Fibroblast of peridontal ligament (primary cell): Measurements from ENCODE around the gene LMO3.
A peak's percentile ranks its signal among the peaks of the same experiment; 100 is the strongest.
"Not testable (repeated sequence)": the region's sequence is repeated elsewhere in the genome, so short reads cannot be mapped to it uniquely, and the experiment has no call there.

Experiments
- DNase-seq: peaks from one replicate; pipeline ENCODE4 v3.0.0-alpha.2; 2010; ENCODE audit errors: extremely low read depth

LMO3 gene

DNA sequence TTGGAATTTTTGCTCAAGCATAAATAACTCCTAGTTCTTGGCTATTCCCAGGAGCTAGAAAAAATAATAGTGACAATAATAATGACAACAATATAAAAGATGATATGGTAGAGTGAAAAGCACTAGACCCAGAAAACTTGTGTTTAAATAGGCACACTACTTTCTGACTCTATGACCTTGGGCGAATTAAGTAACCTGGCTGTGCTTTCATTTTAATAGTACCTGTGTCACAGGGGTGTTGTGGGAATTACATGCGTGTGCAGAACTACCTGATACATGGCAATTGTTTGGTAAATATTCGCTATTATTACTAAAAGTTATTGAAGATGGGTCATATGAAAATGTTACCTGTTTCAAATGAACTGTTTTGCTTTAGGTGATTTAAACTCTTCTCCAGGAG, 60.1 kb downstream of the LMO3 start:
- DNase-seq: no peak

- no peak for DNase-seq
Observed at GRCh38 chr12:16542586-16542985, 63.4 kb downstream of the LMO3 start.

DNA sequence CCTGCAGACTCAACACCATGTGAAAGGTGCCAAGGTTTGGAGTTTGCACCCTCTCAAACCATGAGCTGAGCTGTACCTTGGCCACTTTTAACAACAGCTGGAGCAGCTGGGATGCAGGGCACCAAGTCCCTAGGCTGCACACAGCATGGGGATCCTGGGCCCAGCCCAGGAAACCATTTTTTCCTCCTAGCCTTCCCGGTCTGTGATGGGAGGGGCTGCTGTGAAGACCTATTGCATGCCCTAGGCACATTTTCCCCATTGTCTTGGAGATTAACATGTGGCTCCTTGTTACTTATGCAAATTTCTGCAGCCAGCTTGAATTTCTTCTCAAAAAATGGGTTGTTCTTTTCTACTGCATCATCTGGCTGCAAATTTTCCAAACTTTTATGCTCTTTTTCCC, 68.3 kb downstream of the LMO3 start:
- DNase-seq: not testable (repeated sequence)

- no peak for DNase-seq
Observed at GRCh38 chr12:16531621-16532020, 74.3 kb downstream of the LMO3 start.

GRCh38 chr12:16530268-16530850, 75.6 kb downstream of the LMO3 start:
- DNase-seq: no peak

DNA sequence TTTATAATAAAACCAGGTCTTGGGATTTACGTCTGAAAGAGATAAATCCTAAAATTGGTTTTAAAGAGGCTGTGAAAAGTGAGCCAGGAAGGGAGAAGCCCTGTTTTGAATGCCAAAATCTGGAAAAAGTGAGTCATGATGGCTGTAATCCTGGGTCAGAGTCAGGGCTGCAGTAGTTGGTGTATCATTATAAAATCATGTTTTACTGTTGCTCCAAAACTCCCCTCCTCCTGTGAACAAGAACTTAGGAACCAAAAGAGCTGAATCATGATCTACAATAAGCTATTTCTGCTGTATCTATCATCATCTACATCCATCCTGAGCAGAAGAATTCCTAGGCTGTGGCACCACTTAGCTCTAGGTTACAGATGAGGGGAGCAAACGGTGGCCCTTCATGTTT, 79.3 kb downstream of the LMO3 start:
- DNase-seq: peak; percentile 87

- no peak for DNase-seq
Observed at GRCh38 chr12:16524378-16524777, 81.6 kb downstream of the LMO3 start.

DNA sequence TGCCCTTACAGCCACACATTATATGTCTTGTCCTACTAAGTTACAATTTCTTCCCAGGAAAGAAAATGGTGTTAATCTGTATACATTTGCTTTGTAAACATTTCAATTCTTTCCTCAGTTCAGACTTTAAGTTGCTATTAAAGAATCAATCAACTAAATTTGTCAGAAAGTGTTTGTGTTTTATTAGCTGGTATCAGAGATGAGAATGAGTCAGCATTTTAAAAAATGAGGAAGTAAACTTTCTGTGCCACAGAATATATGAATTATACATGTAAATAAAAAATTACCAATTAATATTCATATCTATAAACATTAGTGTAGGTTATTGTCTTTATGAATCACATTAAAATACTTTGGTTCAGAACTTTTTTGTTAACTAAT, 82.0 kb downstream of the LMO3 start:
- no peak for DNase-seq

GRCh38 chr12:16523284-16523950, 82.5 kb downstream of the LMO3 start:
- DNase-seq: no peak

DNA sequence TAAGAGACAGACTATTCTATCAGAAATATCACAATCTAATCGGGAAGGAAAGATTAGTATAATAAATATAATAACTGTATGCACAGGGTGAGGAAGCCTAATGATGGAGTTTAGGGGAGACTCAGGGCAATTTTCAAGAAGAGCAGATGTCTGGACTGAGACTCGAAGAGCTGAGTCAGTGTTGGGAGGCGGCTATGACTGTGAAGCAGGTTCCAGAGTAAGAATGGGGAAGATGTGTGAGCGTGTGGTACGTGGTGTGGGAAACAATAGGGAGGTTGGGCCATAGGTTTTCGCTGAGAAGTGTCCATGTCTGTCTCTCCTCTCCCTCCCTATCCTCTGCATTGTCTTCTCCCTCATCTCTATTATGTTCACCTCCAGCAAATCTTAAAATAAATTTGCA, 85.6 kb downstream of the LMO3 start:
- no peak for DNase-seq

- peak; percentile 23 for DNase-seq
Observed at GRCh38 chr12:16515666-16516065, 90.3 kb downstream of the LMO3 start.

- no peak for DNase-seq
Observed at GRCh38 chr12:16513231-16513630, 92.7 kb downstream of the LMO3 start.

DNA sequence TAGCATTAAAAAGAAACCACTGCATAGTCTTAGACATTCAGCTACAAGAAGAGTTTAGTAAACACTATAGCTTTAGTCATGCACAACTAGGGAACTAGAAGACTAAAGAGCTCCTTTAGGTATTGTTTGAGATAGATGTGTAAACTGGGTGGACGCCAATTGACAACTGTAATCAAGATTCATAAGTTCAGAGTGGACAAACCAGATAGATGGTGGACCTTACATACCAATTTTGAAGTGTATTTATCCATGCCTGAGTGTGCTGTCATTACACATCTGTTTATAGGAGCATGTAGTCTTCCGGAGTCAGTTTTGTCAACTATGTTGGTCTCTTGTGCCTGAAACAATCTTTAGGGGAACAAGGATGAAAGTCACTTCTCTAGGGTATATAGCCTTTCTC, 96.6 kb downstream of the LMO3 start:
- DNase-seq: no peak

DNA sequence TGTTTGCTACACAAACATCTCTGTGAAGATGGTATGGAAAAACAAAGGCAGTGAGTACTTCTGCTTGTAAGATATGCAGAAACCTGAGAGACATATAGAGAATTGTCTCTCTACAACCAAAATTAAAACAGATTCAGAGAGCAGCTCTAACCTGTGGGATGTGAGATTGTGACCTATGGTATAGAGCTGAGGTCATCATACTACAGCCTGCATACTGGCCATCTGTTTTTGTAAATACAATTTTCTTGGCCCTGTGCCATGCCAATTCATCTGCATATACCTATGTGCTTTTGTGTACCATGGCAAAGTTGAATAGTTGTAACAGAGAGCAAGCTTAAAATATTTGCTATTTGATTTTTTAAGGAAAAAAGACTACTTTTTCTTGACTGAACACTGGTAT, 99.6 kb downstream of the LMO3 start:
- DNase-seq: no peak

DNA sequence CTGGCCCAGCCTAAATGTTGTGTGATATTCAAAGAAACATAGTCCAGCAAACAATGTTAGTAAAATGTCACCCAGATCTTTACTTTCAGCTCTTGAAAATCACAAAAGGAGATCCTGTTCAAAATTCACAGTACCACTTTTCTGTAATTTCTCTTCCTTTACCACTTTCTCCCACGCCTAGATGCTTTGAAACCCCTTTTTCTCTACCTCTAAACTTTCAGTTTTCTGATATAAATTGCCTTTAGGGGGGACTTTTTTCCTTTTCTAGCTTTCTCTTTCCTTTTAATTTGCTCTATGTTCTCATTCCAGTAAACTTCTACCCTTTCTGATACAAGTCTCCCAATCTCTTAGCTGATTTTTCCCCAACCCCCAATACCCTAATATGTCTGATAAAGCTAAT, 101.8 kb downstream of the LMO3 start:
- no peak for DNase-seq

DNA sequence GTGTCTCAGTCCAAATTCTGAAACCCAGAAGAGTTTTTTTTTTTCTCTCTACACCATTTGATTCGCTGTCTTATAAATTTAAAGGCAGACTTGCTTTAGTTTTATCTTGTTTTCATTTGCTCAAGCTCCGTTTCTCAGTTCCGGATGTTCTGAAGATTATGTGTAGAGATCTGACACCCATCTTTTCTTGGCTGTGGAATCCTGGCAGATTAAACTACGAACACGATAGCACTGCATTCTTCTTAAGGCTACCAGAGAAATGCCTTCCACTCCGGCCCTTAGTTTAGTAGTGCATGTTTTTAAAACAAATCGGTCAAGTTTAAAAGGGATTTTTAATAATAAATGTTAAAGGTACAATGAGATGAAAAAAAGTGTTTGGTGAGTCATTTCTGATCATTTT, 106.4 kb downstream of the LMO3 start:
- DNase-seq: no peak
